GM12878 (cell line): ENCODE measurements around the gene CTSS. TPM values are rescaled to one million over a fixed set of nuclear protein-coding genes. Genes with fewer than 3 reads are reported as not detected.

ENCODE experiments used
- ATAC-seq: fragments of 200-7000 bp; cut with Tn5 transposase; 3 replicates; pipeline ENCODE4 v1.9.1; 2020; ENCODE audit warnings: mild to moderate bottlenecking, moderate library complexity
- BruUV-seq: library from RNA; stranded (reverse); fragments of 400-500 nt; replicated peaks from 2 replicates; lab custom pipeline; 2021; lab: Mats Ljungman, UMichigan
- CTCF ChIA-PET: fragments of 300-600 bp; sonication (Branson Sonifier 250); formaldehyde crosslinking; extraction: SDS; loops from one replicate; lab custom pipeline; 2021; ENCODE audit warnings: inconsistent platforms; lab: Yijun Ruan, JAX
- POLR2A ChIA-PET: fragments of 350-600 bp; formaldehyde crosslinking; extraction: SDS; loops from one replicate; lab custom pipeline; 2021; ENCODE audit warnings: inconsistent platforms; lab: Charles Lee
- RAD21 ChIA-PET: fragments of 300-600 bp; sonication (Branson Sonifier 250); formaldehyde crosslinking; loops from one replicate; lab custom pipeline; 2023; ENCODE audit warnings: antibody characterized with exemption; ENCODE audit not compliant: unreplicated experiment; lab: Charles Lee
- SMC1A ChIA-PET: fragments of 300-600 bp; sonication (Branson Sonifier 250); formaldehyde crosslinking; loops from one replicate; lab custom pipeline; 2023; ENCODE audit not compliant: unreplicated experiment, uncharacterized antibody; lab: Charles Lee
- DNase-seq: peaks from one replicate; pipeline ENCODE4 v3.0.0-alpha.2; 2011; ENCODE audit warnings: low read depth, low spot score
- FAIRE-seq: peaks from 3 replicates; lab custom pipeline; 2011; peaks lifted over from hg19 to GRCh38; lab: Jason Lieb, UNC
- H2AFZ ChIP-seq: 2 replicates; pipeline ENCODE4 v1.6.0; 2011; ENCODE audit warnings: low read depth, low read length, control low read depth; ENCODE audit not compliant: control insufficient read depth
- H3K27ac ChIP-seq: 2 replicates; pipeline ENCODE4 v1.5.1; 2011; ENCODE audit warnings: control low read depth; ENCODE audit not compliant: control insufficient read depth, insufficient read depth
- H3K27me3 ChIP-seq, 2 experiments: replicated peaks in 1 of 2; 2 replicates each; pipeline versions ENCODE4 v1.6.0 to v1.6.1; 2011; ENCODE audit warnings: low read length in 1 of 2; ENCODE audit not compliant: control insufficient read depth in 2 of 2, insufficient read depth in 2 of 2
- H3K36me3 ChIP-seq, 2 experiments: 2 replicates each; pipeline ENCODE4 v1.5.1; 2011; ENCODE audit warnings: low read length in 1 of 2; ENCODE audit not compliant: control insufficient read depth in 2 of 2, insufficient read depth in 2 of 2
- H3K4me1 ChIP-seq: 2 replicates; pipeline ENCODE4 v1.6.1; 2011; ENCODE audit warnings: mild to moderate bottlenecking, low read length, moderate library complexity, mixed read lengths; ENCODE audit not compliant: control insufficient read depth, insufficient read depth
- H3K4me2 ChIP-seq: 2 replicates; pipeline ENCODE4 v1.6.0; 2011; ENCODE audit warnings: control low read depth; ENCODE audit not compliant: control insufficient read depth, insufficient read depth
- H3K4me3 ChIP-seq: fragments of 200-600 bp; sonication (generic); 2 replicates; pipeline ENCODE4 v1.5.1; 2016
- H3K79me2 ChIP-seq: 2 replicates; pipeline ENCODE4 v1.6.0; 2011; ENCODE audit warnings: low read length; ENCODE audit not compliant: control insufficient read depth, insufficient read depth
- H3K9ac ChIP-seq: 2 replicates; pipeline ENCODE4 v1.8.0; 2011; ENCODE audit warnings: low read length, control low read depth, mixed read lengths; ENCODE audit not compliant: control insufficient read depth, insufficient read depth
- H3K9me3 ChIP-seq: replicated peaks from 3 replicates; pipeline ENCODE4 v1.5.1; 2011; ENCODE audit warnings: mild to moderate bottlenecking, low read length; ENCODE audit not compliant: control insufficient read depth, insufficient read depth
- H4K20me1 ChIP-seq: 2 replicates; pipeline ENCODE4 v1.6.0; 2011; ENCODE audit not compliant: control insufficient read depth, insufficient read depth
- ASH2L ChIP-seq: fragments of 300-600, 200-600 bp; sonication (generic); IDR thresholded peaks from 2 replicates; pipeline ENCODE4 v1.6.1; 2017; ENCODE audit warnings: low read depth, mild to moderate bottlenecking, borderline replicate concordance
- ATF2 ChIP-seq: IDR thresholded peaks from 2 replicates; pipeline ENCODE4 v1.6.1; 2012; ENCODE audit warnings: low read length, inconsistent platforms
- CHD2 ChIP-seq: IDR thresholded peaks from 2 replicates; pipeline ENCODE4 v1.6.1; 2011; ENCODE audit warnings: low read depth, low read length, improper control_type of control experiment, borderline replicate concordance
- EP300 ChIP-seq, 2 experiments: fragments of 150-350 bp in 1 of 2; IDR thresholded peaks; 2 replicates each; pipeline ENCODE4 v1.6.1; 2011 to 2012; ENCODE audit warnings: low read depth in 2 of 2, low read length in 2 of 2, borderline replicate concordance in 1 of 2, improper control_type of control experiment in 1 of 2, inconsistent platforms in 1 of 2; ENCODE audit not compliant: control insufficient read depth in 1 of 2
- ETV6 ChIP-seq, 2 experiments: fragments of 450-650 bp in 1 of 2; IDR thresholded peaks in 1 of 2; conservative IDR thresholded peaks in 1 of 2; 2 replicates each; pipeline ENCODE4 v1.6.1; 2014; ENCODE audit warnings: antibody characterized with exemption in 1 of 2, borderline replicate concordance in 1 of 2, low read depth in 1 of 2, mild to moderate bottlenecking in 1 of 2, moderate library complexity in 1 of 2
- HCFC1 ChIP-seq: fragments of 150-350 bp; IDR thresholded peaks from 2 replicates; pipeline ENCODE4 v1.6.1; 2014; ENCODE audit warnings: low read length
- HDAC2 ChIP-seq: fragments of 200-600 bp; sonication (generic); IDR thresholded peaks from 2 replicates; pipeline ENCODE4 v1.6.1; 2017
- IKZF2 ChIP-seq, 2 experiments: fragments of 450-650 bp; IDR thresholded peaks; 2 replicates each; pipeline ENCODE4 v1.6.1; 2017; ENCODE audit warnings: mild to moderate bottlenecking in 2 of 2, moderate library complexity in 2 of 2
- IRF4 ChIP-seq: IDR thresholded peaks from 2 replicates; pipeline ENCODE4 v1.6.1; 2011; ENCODE audit warnings: low read depth, low read length
- KAT2A ChIP-seq: conservative IDR thresholded peaks from 2 replicates; pipeline ENCODE4 v1.6.1; 2011; ENCODE audit warnings: low read depth, low read length; ENCODE audit not compliant: control insufficient read depth
- MTA3 ChIP-seq: IDR thresholded peaks from 2 replicates; pipeline ENCODE4 v1.6.1; 2012; ENCODE audit warnings: low read length, inconsistent platforms, borderline replicate concordance
- NR2F1 ChIP-seq: fragments of 450-650 bp; conservative IDR thresholded peaks from 2 replicates; pipeline ENCODE4 v1.6.1; 2017; ENCODE audit warnings: mild to moderate bottlenecking
- SMAD5 ChIP-seq: IDR thresholded peaks from 2 replicates; pipeline ENCODE4 v1.6.1; 2016; ENCODE audit warnings: antibody characterized with exemption, low read depth
- STAT3 ChIP-seq: IDR thresholded peaks from 2 replicates; pipeline ENCODE4 v1.6.1; 2011; ENCODE audit warnings: low read depth, low read length, improper control_type of control experiment
- ZNF274 ChIP-seq: IDR thresholded peaks from one replicate; pipeline ENCODE4 v1.8.0; 2011; ENCODE audit not compliant: insufficient read length, insufficient read depth
- WGBS: methylation state at CpG from one replicate; pipeline ENCODE4 v1.1.6; 2016; ENCODE audit warnings: low lambda C conversion rate; ENCODE audit not compliant: insufficient replicate concordance, insufficient coverage; ENCODE audit errors: missing lambda C conversion rate; 5-methylcytosine and 5-hydroxymethylcytosine counted together
- in situ Hi-C: fragments of 300-500 bp; cut with MboI; formaldehyde crosslinking; loops from 9 replicates; pipeline ENCODE4 v1.14.3; 2018; ENCODE audit warnings: mixed read lengths
- intact Hi-C: fragments of 100-400 bp; cut with micrococcal nuclease; formaldehyde crosslinking; loops from one replicate; pipeline ENCODE4 v1.14.2; 2022; ENCODE audit not compliant: unreplicated experiment
- polyA plus RNA-seq, 11 experiments: library from polyadenylated mRNA; depleted of rRNA in 4 of 11; unstranded in 6 of 11; stranded (reverse) in 5 of 11; fragments of >200 nt; fragmentation: Nextera tagmentation in 4 of 11; fragmentation: Illumina TruSeq in 1 of 11; extraction: Ambion mirVana in 4 of 11; extraction: Trizol in 1 of 11; gene quantifications; 1 replicate in 1 of 11; 2 replicates in 10 of 11; pipeline versions ENCODE4 v1.2.1 to v1.2.3, GENCODE V29; 2011 to 2016; ENCODE audit warnings: inconsistent platforms in 2 of 11, missing spikeins in 2 of 11, low read depth in 1 of 11
- total RNA-seq, 4 experiments: library from RNA; depleted of rRNA in 3 of 4; stranded (reverse); fragments of >200 nt in 3 of 4; fragmentation: Illumina TruSeq in 1 of 4; extraction: Trizol in 1 of 4; gene quantifications; 2 replicates each; pipeline versions ENCODE4 v1.2.1 to v1.2.3, GENCODE V29; 2013 to 2021

Gene CTSS
- total and polyA plus RNA-seq, 10 of the 15 experiments (the other 5 are each of a cell fraction or from before 2014, with no cell fraction given): 32.8 to 174 (median 60.9) TPM

- intact Hi-C loops: no loop called here
- in situ Hi-C loops: no loop called here
- no peaks in the 10 kb centered on the region for H3K4me1 ChIP-seq
- no TSS peak for BruUV-seq
- no peak overlapping the region for H3K4me3 ChIP-seq
- ATAC-seq (no peak), DNase-seq (no peak), FAIRE-seq (no peak)
- no peak for TF ChIP-seq NR2F1
- TF ChIP-seq MTA3: no peak
- no peak for TF ChIP-seq HDAC2
- no peak for TF ChIP-seq ZNF274
- no peak for TF ChIP-seq CHD2
- TF ChIP-seq ETV6 (conservative IDR thresholded peaks at IDR 0.05 in 1 of 2, IDR thresholded peaks at IDR 0.05 in 1 of 2; ENCODE audit: borderline replicate concordance in 1 of 2, low read depth in 1 of 2): no peak
- no peak for TF ChIP-seq KAT2A
- no peak for TF ChIP-seq IRF4
- TF ChIP-seq IKZF2 (IDR thresholded peaks at IDR 0.05): no peak
- TF ChIP-seq ATF2: no peak
- no peak for TF ChIP-seq STAT3
- TF ChIP-seq ASH2L: no peak
- no peak for TF ChIP-seq EP300 (IDR thresholded peaks at IDR 0.05; ENCODE audit: borderline replicate concordance in 1 of 2, control insufficient read depth in 1 of 2, low read depth in 2 of 2, low read length in 2 of 2)
- no peak for TF ChIP-seq SMAD5
- TF ChIP-seq HCFC1: no peak
- H3K79me2 ChIP-seq: no peaks in the 10 kb centered on the region
- ChIA-PET POLR2A (no interaction called here), SMC1A (interaction anchor here (0.7 to 1.4 kb wide), 2 partner anchors 17 to 23 kb away, joined by 3 read pairs; no protein-coding TSS in a partner anchor), CTCF (no interaction called here), RAD21 (no interaction called here)
- H3K27ac ChIP-seq: no peak overlapping the region
- H3K9me3 ChIP-seq: no peaks in the 10 kb centered on the region
- H3K9ac ChIP-seq: no peak overlapping the region
- WGBS: 100% methylated on average over 3 of the region's 3 CpGs
- H2AFZ ChIP-seq: no peak overlapping the region
- H4K20me1 ChIP-seq: no peaks in the 10 kb centered on the region
- no peaks in the 10 kb centered on the region for H3K27me3 ChIP-seq
- H3K36me3 ChIP-seq: no peaks in the 10 kb centered on the region; a peak in 2 of 4 replicates
- H3K4me2 ChIP-seq: no peak overlapping the region
Measured at GRCh38 chr1:150730130-150730721, 35.4 kb downstream of the CTSS start.
